HG03139 (cell line): ENCODE measurements around the gene PRMT5.
A peak's percentile ranks its signal among the peaks of the same experiment; 100 is the strongest.
"Not testable (repeated sequence)": the region's sequence is repeated elsewhere in the genome, so short reads cannot be mapped to it uniquely, and the experiment has no call there.

ENCODE experiments used
- ATAC-seq: cut with Tn5 transposase; IDR thresholded peaks from one replicate; pipeline ENCODE4 v1.9.1; 2021; ENCODE audit not compliant: unreplicated experiment

The PRMT5 gene

GRCh38 chr14:22929104-22929960 lies at the start of gene PRMT5:
Gene PRMT5, minus strand, starts transcription at chr14:22929376. Its CDS starts 15 bp downstream, at chr14:22929361.
- peak; percentile 94 for ATAC-seq

- no peak for ATAC-seq
Measured at GRCh38 chr14:22978487-22978837, 49.3 kb upstream of the PRMT5 start.

- ATAC-seq, result no peak
Measured at GRCh38 chr14:22977684-22978486, 48.7 kb upstream of the PRMT5 start.

GRCh38 chr14:22977434-22977683 lies 48.2 kb upstream of the PRMT5 start:
- ATAC-seq, result no peak

- ATAC-seq, result no peak
Measured at GRCh38 chr14:22976620-22977433, 47.7 kb upstream of the PRMT5 start.

- ATAC-seq, result no peak
Measured at GRCh38 chr14:22974530-22975313, 45.5 kb upstream of the PRMT5 start.

- ATAC-seq, result no peak
Measured at GRCh38 chr14:22973217-22974032, 44.2 kb upstream of the PRMT5 start.

- no peak for ATAC-seq
Measured at GRCh38 chr14:22972313-22972930, 43.2 kb upstream of the PRMT5 start.

- no peak for ATAC-seq
Measured at GRCh38 chr14:22971152-22971551, 42.0 kb upstream of the PRMT5 start.

- ATAC-seq, result no peak
Measured at GRCh38 chr14:22966783-22967269, 37.6 kb upstream of the PRMT5 start.

GRCh38 chr14:22965916-22966782 lies 37.0 kb upstream of the PRMT5 start:
- not testable (repeated sequence) for ATAC-seq

GRCh38 chr14:22962061-22962676 lies 33.0 kb upstream of the PRMT5 start:
- no peak for ATAC-seq

GRCh38 chr14:22955702-22956569 lies 26.8 kb upstream of the PRMT5 start:
- no peak for ATAC-seq

GRCh38 chr14:22952418-22952817 lies 23.2 kb upstream of the PRMT5 start:
- ATAC-seq, result no peak

- ATAC-seq, result not testable (repeated sequence)
Measured at GRCh38 chr14:22951795-22952194, 22.6 kb upstream of the PRMT5 start.

GRCh38 chr14:22945642-22946041 lies 16.5 kb upstream of the PRMT5 start:
- ATAC-seq, result no peak

GRCh38 chr14:22939684-22940083 lies 10.5 kb upstream of the PRMT5 start:
- ATAC-seq, result no peak
